ENCODE measurements around the gene NPAS2. TPM values are rescaled to one million over a fixed set of nuclear protein-coding genes. Genes with fewer than 3 reads are reported as not detected.

The NPAS2 gene
- total RNA-seq, 4 donors from 2014 or later, result 14.1 to 45.8 (median 28.1) TPM

DNA sequence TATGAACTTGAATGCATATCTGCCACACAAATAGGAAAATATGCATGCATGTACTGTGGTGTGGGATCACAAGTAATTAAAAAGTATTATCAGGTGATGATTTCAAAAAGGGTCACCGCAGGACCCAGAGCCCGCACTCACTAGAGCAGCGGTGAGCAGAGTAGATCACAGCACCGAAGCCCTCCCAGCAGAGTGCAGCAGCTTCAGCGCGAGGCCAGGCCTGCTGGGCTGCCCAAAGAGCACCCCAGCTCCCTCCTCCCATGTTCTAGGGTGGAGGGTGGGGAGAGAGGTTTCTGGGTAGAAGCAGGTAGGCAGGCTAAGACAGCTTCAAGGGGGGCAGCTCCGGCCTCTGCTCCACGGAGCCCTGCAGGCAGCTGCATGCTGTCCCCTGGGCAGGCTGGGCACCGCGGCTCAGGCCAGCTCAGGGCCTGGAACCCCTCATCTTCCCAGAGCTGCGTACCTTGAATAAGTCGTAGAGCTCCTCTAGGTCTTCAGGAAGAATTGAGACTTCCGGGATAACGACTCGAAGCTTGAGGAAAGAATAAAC lies 207.1 kb downstream of the NPAS2 start:
- intact Hi-C loops (cut with DNase I), result no loop called here
- H3K36me3 ChIP-seq, result peaks cover 28 to 83% (median 41%) of the 10 kb centered on the region in 4 donors
- WGBS, result 91% methylated on average over 9 of the region's 15 CpGs
- no peak for DNase-seq (ENCODE audit: extremely low spot score)
- no peaks in the 10 kb centered on the region for H3K27me3 ChIP-seq
- TF ChIP-seq EP300 (IDR thresholded peaks at IDR 0.05), result no peak
- TF ChIP-seq, protein P1, sequence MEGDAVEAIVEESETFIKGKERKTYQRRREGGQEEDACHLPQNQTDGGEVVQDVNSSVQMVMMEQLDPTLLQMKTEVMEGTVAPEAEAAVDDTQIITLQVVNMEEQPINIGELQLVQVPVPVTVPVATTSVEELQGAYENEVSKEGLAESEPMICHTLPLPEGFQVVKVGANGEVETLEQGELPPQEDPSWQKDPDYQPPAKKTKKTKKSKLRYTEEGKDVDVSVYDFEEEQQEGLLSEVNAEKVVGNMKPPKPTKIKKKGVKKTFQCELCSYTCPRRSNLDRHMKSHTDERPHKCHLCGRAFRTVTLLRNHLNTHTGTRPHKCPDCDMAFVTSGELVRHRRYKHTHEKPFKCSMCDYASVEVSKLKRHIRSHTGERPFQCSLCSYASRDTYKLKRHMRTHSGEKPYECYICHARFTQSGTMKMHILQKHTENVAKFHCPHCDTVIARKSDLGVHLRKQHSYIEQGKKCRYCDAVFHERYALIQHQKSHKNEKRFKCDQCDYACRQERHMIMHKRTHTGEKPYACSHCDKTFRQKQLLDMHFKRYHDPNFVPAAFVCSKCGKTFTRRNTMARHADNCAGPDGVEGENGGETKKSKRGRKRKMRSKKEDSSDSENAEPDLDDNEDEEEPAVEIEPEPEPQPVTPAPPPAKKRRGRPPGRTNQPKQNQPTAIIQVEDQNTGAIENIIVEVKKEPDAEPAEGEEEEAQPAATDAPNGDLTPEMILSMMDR (IDR thresholded peaks at IDR 0.05), result no peak
- no peak for TF ChIP-seq POLR2A (IDR thresholded peaks at IDR 0.05; ENCODE audit: low read depth)
- TF ChIP-seq POLR2AphosphoS5 (IDR thresholded peaks at IDR 0.05), result no peak
- H3K4me1 ChIP-seq, result peaks cover 0 to 10% (median 4%) of the 10 kb centered on the region in 4 donors
- H3K9me3 ChIP-seq, result no peaks in the 10 kb centered on the region
- H3K4me3 ChIP-seq, result no peak overlapping the region
- no peak overlapping the region for H3K27ac ChIP-seq (replicated peaks in 1 of 4)

DNA sequence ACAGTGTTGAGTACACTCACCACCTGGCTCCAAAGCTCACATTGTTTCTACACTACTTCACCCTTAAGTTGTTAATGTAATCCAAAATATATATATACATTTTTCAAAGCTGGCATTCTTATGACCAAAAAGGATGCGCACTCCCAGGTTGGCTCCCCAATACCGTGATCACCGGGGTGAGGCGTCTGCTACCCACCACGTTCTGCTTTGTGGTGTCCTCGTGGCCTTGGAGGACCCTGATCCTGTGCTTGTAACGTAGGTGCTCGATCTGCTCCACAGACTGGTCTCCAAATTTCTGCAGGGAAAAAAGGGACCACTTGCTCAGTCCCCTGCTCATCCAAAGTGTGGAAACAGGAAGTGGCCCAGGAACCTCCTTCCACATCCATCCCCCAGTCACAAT lies 207.9 kb downstream of the NPAS2 start:
- H3K36me3 ChIP-seq, result peaks cover 28 to 83% (median 45%) of the 10 kb centered on the region in 4 donors
- WGBS, result 96% methylated on average over 8 of the region's 8 CpGs
- TF ChIP-seq EP300 (IDR thresholded peaks at IDR 0.05), result no peak
- TF ChIP-seq POLR2AphosphoS5 (IDR thresholded peaks at IDR 0.05), result no peak
- no peak for TF ChIP-seq POLR2A (IDR thresholded peaks at IDR 0.05; ENCODE audit: low read depth)
- TF ChIP-seq, protein P1 (IDR thresholded peaks at IDR 0.05), result no peak
- H3K27ac ChIP-seq (replicated peaks in 1 of 4), result no peak overlapping the region
- intact Hi-C loops (cut with DNase I), result no loop called here
- H3K27me3 ChIP-seq, result no peaks in the 10 kb centered on the region
- peaks cover 0 to 10% (median 4%) of the 10 kb centered on the region in 4 donors for H3K4me1 ChIP-seq
- DNase-seq (ENCODE audit: extremely low spot score), result no peak
- H3K4me3 ChIP-seq, result no peak overlapping the region
- no peaks in the 10 kb centered on the region for H3K9me3 ChIP-seq

DNA sequence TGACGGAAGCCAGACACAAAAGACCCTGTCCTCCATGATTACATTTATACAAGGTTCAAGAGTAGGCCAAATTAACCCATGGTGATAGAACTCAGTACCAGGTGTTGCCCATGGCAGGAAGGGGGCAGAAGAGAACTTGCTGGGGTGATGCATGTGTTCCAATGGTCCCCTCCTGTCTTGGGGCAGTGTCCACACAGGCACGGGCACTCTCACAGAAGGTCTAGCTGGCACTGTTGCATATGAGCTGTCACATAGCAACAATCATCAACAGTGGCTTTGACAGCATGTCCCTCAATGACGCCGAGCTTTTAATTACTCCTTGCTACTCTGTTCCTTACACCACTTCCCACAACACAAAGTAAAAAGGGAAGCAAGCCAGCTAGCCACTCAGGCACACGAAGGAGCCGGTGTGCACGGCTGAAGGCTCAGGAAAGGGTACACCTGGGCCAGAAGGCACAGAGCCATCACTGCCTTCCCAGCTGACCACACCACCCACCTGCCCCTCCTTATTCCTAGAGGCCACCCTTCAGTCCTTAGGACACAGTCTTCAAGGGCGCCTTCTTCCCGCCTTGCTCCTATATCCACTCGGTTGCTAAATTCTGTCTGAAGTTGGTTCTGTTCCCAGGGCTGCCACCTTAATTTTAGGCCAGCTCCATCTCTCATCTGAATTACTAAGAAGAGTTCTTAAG lies 211.1 kb downstream of the NPAS2 start:
- Histone ChIP-seq H3K27me3 (no peaks in the 10 kb centered on the region), H3K27ac (replicated peaks in 1 of 4) (no peak overlapping the region), H3K9me3 (no peaks in the 10 kb centered on the region), H3K4me1 (peaks cover 0 to 10% (median 4%) of the 10 kb centered on the region in 4 donors), H3K36me3 (peaks cover 41 to 85% (median 68%) of the 10 kb centered on the region in 4 donors), H3K4me3 (no peak overlapping the region)
- TF ChIP-seq EP300 (IDR thresholded peaks at IDR 0.05) (no peak), POLR2A (IDR thresholded peaks at IDR 0.05; ENCODE audit: low read depth) (no peak), POLR2AphosphoS5 (IDR thresholded peaks at IDR 0.05) (no peak)
- TF ChIP-seq, protein P1 (IDR thresholded peaks at IDR 0.05), result no peak
- no peak for DNase-seq (ENCODE audit: extremely low spot score)
- intact Hi-C loops (cut with DNase I), result no loop called here
- 82% methylated on average over 10 of the region's 10 CpGs for WGBS

DNA sequence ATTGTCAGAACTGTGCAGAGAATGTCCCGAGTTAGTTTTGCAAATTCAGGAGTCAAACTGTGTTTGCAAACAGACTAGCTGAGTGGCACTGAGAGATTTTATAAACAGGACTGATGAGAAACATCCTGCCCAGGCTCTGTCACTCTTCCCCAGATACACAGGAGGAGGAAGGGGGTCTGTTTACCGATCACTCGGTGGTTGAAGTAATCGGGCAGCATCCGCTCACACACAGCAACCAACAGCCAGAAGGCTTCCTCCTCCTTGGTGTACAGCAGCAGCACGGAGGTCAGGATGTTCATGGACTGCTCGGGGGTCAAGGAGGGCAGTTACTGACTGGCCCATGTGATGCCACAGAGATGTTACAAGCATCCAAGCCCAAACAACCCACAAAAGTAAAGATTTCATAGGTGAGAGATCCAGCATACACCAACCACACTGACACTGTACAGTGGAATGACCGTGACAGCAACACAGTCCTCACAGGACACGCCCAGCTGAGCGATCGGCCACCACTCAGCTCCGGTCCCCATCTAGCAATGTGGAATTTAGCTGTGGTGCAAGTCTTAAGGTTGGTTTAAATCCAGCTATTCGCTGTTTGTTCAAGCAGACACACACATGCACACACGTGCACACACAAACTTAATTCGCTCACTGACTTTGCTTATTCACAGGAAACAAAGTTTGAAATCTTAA lies 212.3 kb downstream of the NPAS2 start:
- WGBS, result 87% methylated on average over 15 of the region's 15 CpGs
- Histone ChIP-seq H3K4me3 (no peak overlapping the region), H3K36me3 (peaks cover 30 to 85% (median 66%) of the 10 kb centered on the region in 4 donors), H3K27me3 (no peaks in the 10 kb centered on the region), H3K27ac (replicated peaks in 1 of 4) (no peak overlapping the region), H3K4me1 (peaks cover 0 to 10% (median 4%) of the 10 kb centered on the region in 4 donors), H3K9me3 (no peaks in the 10 kb centered on the region)
- no peak for DNase-seq (ENCODE audit: extremely low spot score)
- TF ChIP-seq EP300 (IDR thresholded peaks at IDR 0.05) (no peak), POLR2A (IDR thresholded peaks at IDR 0.05; ENCODE audit: low read depth) (no peak), POLR2AphosphoS5 (IDR thresholded peaks at IDR 0.05) (no peak)
- intact Hi-C loops (cut with DNase I), result no loop called here

DNA sequence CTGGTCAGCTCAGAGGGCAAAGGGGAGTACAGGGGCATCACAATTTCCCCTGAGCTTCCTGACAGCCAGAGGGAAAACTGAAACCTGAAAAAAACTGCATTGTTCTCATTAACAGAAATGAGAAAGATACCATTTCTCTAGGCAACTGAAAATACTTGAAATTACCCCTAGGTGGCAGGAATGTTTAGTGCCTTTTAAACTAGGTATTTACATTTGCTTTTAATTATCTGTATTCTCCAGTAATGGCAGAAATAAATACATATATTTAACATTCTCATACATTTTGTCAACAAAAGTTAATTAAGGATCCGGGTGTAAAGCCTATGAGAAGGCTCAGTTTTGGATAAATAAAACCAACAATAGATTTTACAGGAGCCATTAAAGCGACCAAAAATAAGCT lies 216.6 kb downstream of the NPAS2 start:
- no peaks in the 10 kb centered on the region for H3K27me3 ChIP-seq
- H3K27ac ChIP-seq (replicated peaks in 1 of 4), result no peak overlapping the region
- no peaks in the 10 kb centered on the region for H3K9me3 ChIP-seq
- TF ChIP-seq, protein P1 (IDR thresholded peaks at IDR 0.05), result peak; percentile 50 to 57 (median 51)
- no peak for TF ChIP-seq POLR2A (IDR thresholded peaks at IDR 0.05; ENCODE audit: low read depth)
- H3K36me3 ChIP-seq, result peaks cover 26 to 96% (median 76%) of the 10 kb centered on the region in 4 donors
- intact Hi-C loops (cut with DNase I), result loop anchor here (2.0 to 5.0 kb wide), 2 partner anchors 116 to 171 kb away; no protein-coding TSS in a partner anchor
- no peak overlapping the region for H3K4me3 ChIP-seq
- no peak for DNase-seq (ENCODE audit: extremely low spot score)
- 75% methylated on average over 2 of the region's 2 CpGs for WGBS
- H3K4me1 ChIP-seq, result no peaks in the 10 kb centered on the region

Data from esophagus muscularis mucosa (tissue), 4 donors.